ENCODE data around the gene HOXB9. TPM values are rescaled to one million over a fixed set of nuclear protein-coding genes. Genes with fewer than 3 reads are reported as not detected.

HOXB9 gene
- total RNA-seq, 4 donors from 2014 or later, result not detected

- peak overlapping the region; percentile 66 to 81 for H3K4me3 ChIP-seq
- no peaks in the 10 kb centered on the region for H3K9me3 ChIP-seq
- peaks cover 10 to 85% (median 10%) of the 10 kb centered on the region in 3 donors for H3K4me1 ChIP-seq
- H3K27ac ChIP-seq, result peak overlapping the region; percentile 97 to 98 (median 97)
- H3K27me3 ChIP-seq, result no peaks in the 10 kb centered on the region
- TF ChIP-seq POLR2AphosphoS5 (IDR thresholded peaks at IDR 0.05) (peak; percentile 72), CTCF (IDR thresholded peaks at IDR 0.05) (no peak), EP300 (IDR thresholded peaks at IDR 0.05) (no peak), POLR2A (IDR thresholded peaks at IDR 0.05) (no peak)
- 0 to 3% methylated on average over 4 to 6 of the region's 19 CpGs for WGBS, 2 donors (ENCODE audit: low coverage in 1 of 2)
- no peaks in the 10 kb centered on the region for H3K36me3 ChIP-seq
- ATAC-seq, result no peak
Measured at GRCh38 chr17:48577330-48577945, 48.7 kb downstream of the HOXB9 start.

- H3K27ac ChIP-seq, result peak overlapping the region; percentile 97 to 98 (median 97)
- H3K27me3 ChIP-seq, result no peaks in the 10 kb centered on the region
- peaks cover 12 to 90% (median 17%) of the 10 kb centered on the region in 3 donors for H3K4me1 ChIP-seq
- TF ChIP-seq POLR2AphosphoS5 (IDR thresholded peaks at IDR 0.05), result peak; percentile 83
- TF ChIP-seq CTCF (IDR thresholded peaks at IDR 0.05), result peak in 1 of 4 experiments; percentile 6
- no peak for TF ChIP-seq EP300 (IDR thresholded peaks at IDR 0.05)
- TF ChIP-seq POLR2A (IDR thresholded peaks at IDR 0.05), result peak; percentile 52 to 67
- peak overlapping the region; percentile 66 to 81 for H3K4me3 ChIP-seq
- H3K36me3 ChIP-seq, result no peaks in the 10 kb centered on the region
- H3K9me3 ChIP-seq, result no peaks in the 10 kb centered on the region
- peak; percentile 57 for ATAC-seq
- 0 to 5% methylated on average over 3 to 8 of the region's 43 CpGs for WGBS, 2 donors (ENCODE audit: low coverage in 1 of 2)
Measured at GRCh38 chr17:48576479-48577309, 49.5 kb downstream of the HOXB9 start.

- no peak for ATAC-seq
- peak overlapping the region; percentile 97 to 98 (median 97) for H3K27ac ChIP-seq
- peaks cover 12 to 90% (median 19%) of the 10 kb centered on the region in 3 donors for H3K4me1 ChIP-seq
- peak overlapping the region; percentile 66 to 81 for H3K4me3 ChIP-seq
- H3K27me3 ChIP-seq, result no peaks in the 10 kb centered on the region
- TF ChIP-seq POLR2AphosphoS5 (IDR thresholded peaks at IDR 0.05) (peak; percentile 40), CTCF (IDR thresholded peaks at IDR 0.05) (no peak), POLR2A (IDR thresholded peaks at IDR 0.05) (no peak)
- 15 to 19% methylated on average over 13 to 17 of the region's 22 CpGs for whole genome bisulfite sequencing, 2 donors (ENCODE audit: low coverage in 1 of 2)
- H3K36me3 ChIP-seq, result no peaks in the 10 kb centered on the region
- H3K9me3 ChIP-seq, result no peaks in the 10 kb centered on the region
Measured at GRCh38 chr17:48575673-48576478, 50.3 kb downstream of the HOXB9 start.

- H3K36me3 ChIP-seq, result no peaks in the 10 kb centered on the region
- H3K4me1 ChIP-seq, result peaks cover 12 to 90% (median 19%) of the 10 kb centered on the region in 3 donors
- WGBS, 2 donors (ENCODE audit: low coverage in 1 of 2), result 18 to 19% methylated on average over 7 of the region's 7 CpGs
- H3K9me3 ChIP-seq, result no peaks in the 10 kb centered on the region
- no peak for TF ChIP-seq CTCF (IDR thresholded peaks at IDR 0.05)
- TF ChIP-seq POLR2AphosphoS5 (IDR thresholded peaks at IDR 0.05), result peak; percentile 3
- H3K27me3 ChIP-seq, result no peaks in the 10 kb centered on the region
- peak overlapping the region in 1 of 2 donors; percentile 81 for H3K4me3 ChIP-seq
- H3K27ac ChIP-seq, result peak overlapping the region; percentile 97 to 98 (median 97)
- no peak for ATAC-seq
Measured at GRCh38 chr17:48575066-48575582, 51.0 kb downstream of the HOXB9 start.
